NCI-H2196 treated with DMSO at 0.1 percent for 48 hours (cell line): ENCODE measurements around the gene CMIP.
"Not testable (repeated sequence)": the region's sequence is repeated elsewhere in the genome, so short reads cannot be mapped to it uniquely, and the experiment has no call there.

ENCODE experiments used
- DNase-seq: peaks from one replicate; lab custom pipeline; 2025; ENCODE audit not compliant: unreplicated experiment; lab: John Stamatoyannopoulos, UW

The CMIP gene

DNA sequence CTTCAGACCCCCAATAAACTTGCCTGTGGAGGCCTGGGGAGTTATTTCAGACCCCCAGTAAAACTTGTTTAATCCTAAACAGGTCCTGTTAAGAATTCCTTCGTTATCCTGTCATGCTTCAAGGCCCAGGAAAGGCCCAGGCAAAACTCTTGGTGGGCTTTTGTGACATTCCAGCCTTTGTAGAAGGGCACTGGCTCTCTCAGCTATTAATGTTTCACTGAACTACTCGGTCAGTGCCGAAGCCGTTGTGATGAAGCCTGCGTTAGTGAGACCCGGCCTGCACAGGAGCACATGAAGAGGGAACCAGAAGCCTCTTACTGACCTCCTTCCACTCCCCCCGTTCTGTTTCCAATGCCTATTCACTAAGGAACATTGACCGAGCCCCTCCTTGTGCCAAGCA lies 287.0 kb downstream of the CMIP start:
- no peak for DNase-seq

- DNase-seq = no peak
These were observed 288.1 kb downstream of the CMIP start for GRCh38 chr16:81732699-81733098.

GRCh38 chr16:81733295-81733694 lies 288.7 kb downstream of the CMIP start:
- DNase-seq = no peak

DNA sequence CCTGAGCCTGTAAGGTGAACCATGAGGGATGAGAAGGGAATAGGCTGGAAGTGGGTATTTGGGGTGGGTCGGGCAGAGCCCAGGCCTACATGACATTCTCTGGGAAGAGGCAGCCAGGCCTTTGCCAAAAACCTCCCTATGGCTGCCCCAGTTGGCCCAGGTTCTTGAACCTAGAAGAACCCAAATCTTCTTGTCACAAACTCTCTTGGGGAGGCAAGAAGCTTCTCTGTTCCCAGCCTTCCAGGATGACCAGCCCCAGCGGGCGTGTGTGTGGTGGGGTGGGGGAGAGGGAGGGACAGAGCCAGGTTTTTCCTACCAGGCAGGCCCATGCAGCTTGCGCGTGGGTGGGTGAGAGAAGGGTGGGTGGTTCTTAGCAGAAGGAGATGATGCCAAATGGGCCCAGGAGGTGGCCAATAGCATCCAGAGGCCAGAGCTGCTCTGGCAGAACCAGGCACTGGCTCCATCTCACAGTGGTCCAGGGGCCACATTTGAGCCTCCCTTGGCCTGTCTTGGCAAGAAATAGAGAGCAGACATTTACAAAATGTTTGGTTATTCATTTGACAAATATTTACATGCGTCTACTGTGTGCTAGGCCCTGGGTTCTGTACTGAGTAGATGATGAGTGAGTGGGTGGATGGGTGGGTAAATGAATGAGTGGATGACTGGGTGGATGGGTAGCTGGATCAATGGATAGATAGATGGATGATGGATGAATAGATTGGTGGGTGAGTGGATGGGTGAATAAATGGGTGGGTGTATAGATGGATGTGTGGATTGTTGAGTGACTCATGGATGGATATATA lies 290.2 kb downstream of the CMIP start:
- no peak for DNase-seq

- peak; percentile 76 for DNase-seq
These were observed 293.4 kb downstream of the CMIP start for GRCh38 chr16:81737885-81738536.

- no peak for DNase-seq
These were observed 294.3 kb downstream of the CMIP start for GRCh38 chr16:81738783-81739496.

DNA sequence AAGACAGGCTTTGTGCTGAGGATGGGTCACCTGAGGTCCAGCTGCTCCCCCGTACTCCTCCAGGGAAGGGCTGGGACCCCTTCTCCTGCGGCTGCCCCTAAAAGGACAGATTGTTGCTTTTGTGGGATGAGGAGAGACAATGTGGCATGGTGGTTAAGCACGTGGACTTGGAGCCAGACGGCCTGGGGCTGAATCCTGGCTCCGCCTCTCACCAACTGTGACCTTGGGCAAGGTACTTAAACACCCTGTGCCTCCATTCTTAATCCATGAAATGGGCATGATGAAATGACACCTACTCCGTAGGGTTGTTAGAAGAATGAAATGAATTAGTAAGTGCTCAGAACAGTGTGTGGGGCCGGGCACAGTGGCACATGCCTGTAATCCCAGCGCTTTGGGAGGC lies 294.9 kb downstream of the CMIP start:
- no peak for DNase-seq

- no peak for DNase-seq
These were observed 295.6 kb downstream of the CMIP start for GRCh38 chr16:81740169-81740568.

DNA sequence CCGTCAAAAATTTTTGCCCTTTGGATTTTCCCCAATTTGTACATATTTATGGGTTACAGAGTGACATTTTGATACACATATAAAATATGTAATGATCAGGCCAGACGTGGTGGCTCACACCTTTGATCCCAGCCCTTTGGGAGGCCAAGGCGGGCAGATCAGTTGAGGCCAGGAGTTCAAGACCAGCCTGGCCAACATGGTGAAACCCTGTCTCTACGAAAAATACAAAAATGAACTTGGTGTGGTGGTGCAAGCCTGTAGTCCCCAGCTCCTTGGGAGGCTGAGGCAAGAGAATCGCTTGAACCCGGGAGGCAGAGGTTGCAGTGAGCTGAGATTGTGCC lies 296.8 kb downstream of the CMIP start:
- not testable (repeated sequence) for DNase-seq

GRCh38 chr16:81744385-81744784 lies 299.8 kb downstream of the CMIP start:
- no peak for DNase-seq

GRCh38 chr16:81744911-81745310 lies 300.3 kb downstream of the CMIP start:
- no peak for DNase-seq

GRCh38 chr16:81745704-81746558 lies 301.3 kb downstream of the CMIP start:
- no peak for DNase-seq

DNA sequence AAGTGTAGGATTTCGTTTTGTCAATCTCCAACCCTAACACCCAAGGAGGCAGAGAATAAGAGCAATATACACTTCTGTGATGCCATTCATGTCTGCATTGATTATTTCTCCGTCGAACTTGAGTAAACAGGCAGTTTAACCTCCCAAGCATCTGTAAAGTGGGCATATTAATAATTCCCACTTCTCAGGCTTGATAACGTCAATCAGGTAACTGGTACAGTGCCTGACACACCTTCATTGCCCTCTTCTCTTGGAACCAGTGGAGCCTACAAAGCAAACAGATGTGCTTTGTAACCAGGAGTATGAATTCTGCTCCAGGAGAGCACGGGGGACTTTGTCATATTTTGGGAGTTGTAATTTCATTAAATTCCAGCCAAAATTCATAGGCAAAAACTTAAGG lies 302.0 kb downstream of the CMIP start:
- DNase-seq = no peak

DNA sequence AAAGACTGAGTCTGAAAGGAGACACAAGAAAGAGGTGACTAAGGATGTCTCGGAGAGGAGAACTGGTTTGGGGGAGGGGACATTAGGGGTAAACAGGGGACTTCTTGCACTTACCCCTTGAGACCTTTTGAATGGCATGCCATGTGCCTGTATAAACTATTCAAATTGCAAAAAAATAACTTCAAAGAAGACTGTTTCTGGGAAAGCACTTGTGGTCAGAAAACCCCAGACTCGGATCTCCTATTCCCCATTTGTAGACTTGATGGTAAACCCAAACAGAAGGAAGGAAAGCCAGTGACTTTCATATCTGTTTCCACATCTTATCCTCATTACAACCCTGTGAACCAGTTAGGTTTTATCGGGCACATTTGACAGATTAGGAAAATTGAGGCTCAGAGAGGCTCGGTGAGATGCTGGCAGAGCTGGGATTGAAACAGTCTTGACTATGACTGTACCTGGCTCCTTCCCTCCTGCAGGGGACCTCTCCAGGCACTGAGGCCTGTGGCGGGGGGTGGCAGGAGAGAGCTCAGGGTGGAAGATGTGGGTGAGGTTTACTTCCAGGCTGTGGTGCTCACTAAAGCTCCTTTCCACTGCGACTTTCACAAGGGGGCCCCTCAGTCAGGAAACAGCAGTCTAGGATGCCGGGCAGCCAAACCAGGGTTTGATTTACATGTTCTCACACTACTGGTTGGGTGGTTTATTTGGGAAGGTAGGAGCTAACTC lies 304.0 kb downstream of the CMIP start:
- DNase-seq = no peak

GRCh38 chr16:81752225-81752875 lies 307.7 kb downstream of the CMIP start:
- no peak for DNase-seq

DNA sequence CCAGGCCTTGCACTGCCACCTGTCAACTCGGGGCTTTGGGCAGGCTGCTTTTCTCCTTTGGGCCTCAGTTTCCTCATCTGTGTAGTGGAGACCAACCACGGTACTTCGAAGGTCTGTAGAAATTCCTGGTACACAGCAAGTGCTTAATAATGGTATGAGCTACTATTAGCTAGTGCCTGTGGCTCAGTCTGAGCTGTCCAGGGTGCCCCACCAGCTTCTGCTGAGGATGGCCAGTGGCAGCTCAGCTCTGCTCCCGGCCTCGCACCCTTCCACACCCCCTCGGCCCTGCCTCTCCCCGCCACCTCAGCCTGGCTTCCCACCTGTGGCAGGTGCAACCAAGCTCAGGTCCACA lies 308.2 kb downstream of the CMIP start:
- no peak for DNase-seq

- DNase-seq = no peak
These were observed 310.2 kb downstream of the CMIP start for GRCh38 chr16:81754858-81755257.

DNA sequence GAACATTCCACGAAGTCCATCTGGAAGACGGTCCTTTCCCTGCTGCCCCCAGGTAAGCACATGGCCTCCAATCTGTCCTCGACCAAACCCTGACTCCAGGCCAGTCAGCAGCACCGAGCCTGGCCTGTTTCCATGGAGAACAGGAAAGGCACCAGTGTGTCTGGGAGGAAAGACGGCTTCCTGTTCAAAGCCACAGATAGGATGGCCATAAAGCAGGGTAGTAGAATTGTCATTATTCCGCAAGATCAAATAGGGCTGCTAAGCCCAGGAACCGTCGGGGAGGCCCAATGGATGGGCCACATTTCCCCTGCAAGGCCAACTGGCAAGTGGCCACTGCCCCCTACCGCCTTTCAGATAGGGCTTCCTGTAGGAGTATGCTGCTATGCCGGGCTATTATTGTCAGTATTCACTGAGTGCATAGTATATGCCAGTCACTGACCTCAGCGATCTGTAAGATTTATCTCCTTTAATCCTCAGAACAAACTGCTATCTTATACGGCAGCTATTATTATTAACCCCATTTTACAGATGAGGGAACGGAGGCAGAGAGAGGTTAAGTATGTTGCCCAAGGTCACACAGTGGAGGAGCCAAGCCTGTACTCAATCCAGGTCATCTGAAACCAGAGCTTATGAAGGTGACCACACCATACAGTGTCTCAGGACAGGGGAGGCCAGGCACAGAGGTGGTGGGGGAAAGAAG lies 311.5 kb downstream of the CMIP start:
- no peak for DNase-seq

GRCh38 chr16:81756615-81757356 lies 312.2 kb downstream of the CMIP start:
- no peak for DNase-seq
